Measurements from ENCODE around the gene SLC9B1. TPM values are rescaled to one million over a fixed set of nuclear protein-coding genes. Genes with fewer than 3 reads are reported as not detected.
"Not testable (repeated sequence)": the region's sequence is repeated elsewhere in the genome, so short reads cannot be mapped to it uniquely, and the experiment has no call there.

SLC9B1 gene
- total and polyA plus RNA-seq, 2 donors (not counting 1 experiment from before 2014, with no cell fraction given): 1.1 to 2.0 TPM

GRCh38 chr4:102959496-102959895 lies 60.0 kb downstream of the SLC9B1 start:
- no peak overlapping the region for H3K9ac ChIP-seq (ENCODE audit: insufficient read depth, low read length)
- no peaks in the 10 kb centered on the region for H3K4me1 ChIP-seq (ENCODE audit: control insufficient read depth, extremely low read depth, insufficient read depth, low read length)
- no peak overlapping the region for H3K4me2 ChIP-seq (ENCODE audit: extremely low read depth, insufficient read depth, low read length)
- no peaks in the 10 kb centered on the region for H4K20me1 ChIP-seq (ENCODE audit: control insufficient read depth, extremely low read depth, insufficient read depth, low read length)
- H3K36me3 ChIP-seq (ENCODE audit: control insufficient read depth, insufficient read depth, low read length): no peaks in the 10 kb centered on the region
- H2AFZ ChIP-seq (ENCODE audit: low read length): no peak overlapping the region
- H3K9me3 ChIP-seq (ENCODE audit: control insufficient read depth, insufficient read depth, low read depth, low read length): no peaks in the 10 kb centered on the region
- H3K79me2 ChIP-seq (ENCODE audit: control insufficient read depth, insufficient read depth, low read length): no peaks in the 10 kb centered on the region
- H3K27me3 ChIP-seq (ENCODE audit: control insufficient read depth, insufficient read depth, low read length): no peaks in the 10 kb centered on the region
- H3K27ac ChIP-seq (ENCODE audit: insufficient read depth, low read length): no peak overlapping the region
- H3K4me3 ChIP-seq (replicated peaks in 1 of 4; ENCODE audit: control extremely low read depth in 1 of 4, insufficient read depth in 1 of 4, low read depth in 3 of 4, low read length in 4 of 4): no peak overlapping the region
- DNase-seq (ENCODE audit: low read depth in 2 of 2): no peak
- TF ChIP-seq CTCF (conservative IDR thresholded peaks at IDR 0.05 in 1 of 2, IDR thresholded peaks at IDR 0.05 in 1 of 2; ENCODE audit: low read depth in 1 of 2, low read length in 2 of 2): no peak
- TF ChIP-seq EZH2 (IDR thresholded peaks at IDR 0.05; ENCODE audit: low read length, missing control alignments): no peak

GRCh38 chr4:102945066-102945465 lies 74.4 kb downstream of the SLC9B1 start:
- DNase-seq (ENCODE audit: low read depth in 2 of 2): no peak
- Histone ChIP-seq H4K20me1 (ENCODE audit: control insufficient read depth, extremely low read depth, insufficient read depth, low read length) (no peaks in the 10 kb centered on the region), H3K4me3 (replicated peaks in 1 of 4; ENCODE audit: control extremely low read depth in 1 of 4, insufficient read depth in 1 of 4, low read depth in 3 of 4, low read length in 4 of 4) (no peak overlapping the region), H3K9me3 (ENCODE audit: control insufficient read depth, insufficient read depth, low read depth, low read length) (no peaks in the 10 kb centered on the region), H3K79me2 (ENCODE audit: control insufficient read depth, insufficient read depth, low read length) (no peaks in the 10 kb centered on the region), H3K27ac (ENCODE audit: insufficient read depth, low read length) (no peak overlapping the region), H3K4me1 (ENCODE audit: control insufficient read depth, extremely low read depth, insufficient read depth, low read length) (no peaks in the 10 kb centered on the region), H3K9ac (ENCODE audit: insufficient read depth, low read length) (no peak overlapping the region), H3K27me3 (ENCODE audit: control insufficient read depth, insufficient read depth, low read length) (no peaks in the 10 kb centered on the region), H2AFZ (ENCODE audit: low read length) (no peak overlapping the region), H3K36me3 (ENCODE audit: control insufficient read depth, insufficient read depth, low read length) (no peaks in the 10 kb centered on the region), H3K4me2 (ENCODE audit: extremely low read depth, insufficient read depth, low read length) (no peak overlapping the region)
- no peak for TF ChIP-seq EZH2 (IDR thresholded peaks at IDR 0.05; ENCODE audit: low read length, missing control alignments)
- no peak for TF ChIP-seq CTCF (conservative IDR thresholded peaks at IDR 0.05 in 1 of 2, IDR thresholded peaks at IDR 0.05 in 1 of 2; ENCODE audit: low read depth in 1 of 2, low read length in 2 of 2)

- H3K4me3 ChIP-seq (replicated peaks in 1 of 4; ENCODE audit: control extremely low read depth in 1 of 4, insufficient read depth in 1 of 4, low read depth in 3 of 4, low read length in 4 of 4); H3K4me2 ChIP-seq (ENCODE audit: extremely low read depth, insufficient read depth, low read length); H2AFZ ChIP-seq (ENCODE audit: low read length); H3K4me1 ChIP-seq (ENCODE audit: control insufficient read depth, extremely low read depth, insufficient read depth, low read length); H3K9ac ChIP-seq (ENCODE audit: insufficient read depth, low read length); H3K36me3 ChIP-seq (ENCODE audit: control insufficient read depth, insufficient read depth, low read length); H3K9me3 ChIP-seq (ENCODE audit: control insufficient read depth, insufficient read depth, low read depth, low read length); H4K20me1 ChIP-seq (ENCODE audit: control insufficient read depth, extremely low read depth, insufficient read depth, low read length); DNase-seq (ENCODE audit: low read depth in 2 of 2); H3K27me3 ChIP-seq (ENCODE audit: control insufficient read depth, insufficient read depth, low read length); H3K27ac ChIP-seq (ENCODE audit: insufficient read depth, low read length); H3K79me2 ChIP-seq (ENCODE audit: control insufficient read depth, insufficient read depth, low read length): not testable (repeated sequence)
Observed at GRCh38 chr4:102938063-102938462, 81.4 kb downstream of the SLC9B1 start.

All from fibroblast of lung (primary cell).